ENCODE measurements around the gene PIR.

DNA sequence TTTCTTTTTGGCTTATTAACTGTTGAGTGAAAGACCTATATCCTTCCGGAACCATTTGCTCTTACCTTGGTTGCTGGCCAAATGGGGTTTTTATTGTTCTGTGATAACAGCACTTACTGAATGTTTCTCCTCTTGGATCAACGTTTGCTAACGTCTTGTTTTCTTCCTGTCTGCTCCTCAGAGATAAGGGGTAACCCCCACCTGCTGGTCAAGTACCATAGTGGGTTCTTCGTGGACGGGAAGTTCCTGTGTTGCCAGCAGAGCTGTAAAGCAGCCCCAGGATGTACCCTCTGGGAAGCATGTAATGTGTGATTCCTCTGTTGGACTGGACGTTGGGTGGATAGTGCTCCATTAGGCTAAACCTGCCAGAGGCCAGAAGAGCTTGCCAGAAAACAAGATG is 22.8 kb upstream of the PIR start:
- TF ChIP-seq ETV5 (CRISPR knock-in tag; IDR thresholded peaks at IDR 0.05; ENCODE audit: low read depth) (peak; percentile 93), EZH2 (IDR thresholded peaks at IDR 0.05; ENCODE audit: borderline replicate concordance, low read depth, low read length) (no peak), ZNF398 (CRISPR knock-in tag; IDR thresholded peaks at IDR 0.05) (no peak), CREB1 (IDR thresholded peaks at IDR 0.05) (0 out of 2 replicates have a peak, but pooled peaks have one; percentile 36), CREB1 (CRISPR knock-in tag; IDR thresholded peaks at IDR 0.05) (no peak), ZNF124 (CRISPR knock-in tag; IDR thresholded peaks at IDR 0.05) (no peak), BRD4 (IDR thresholded peaks at IDR 0.05) (no peak), RFX5 (IDR thresholded peaks at IDR 0.05; ENCODE audit: low read depth, low read length) (no peak), ZSCAN29 (IDR thresholded peaks at IDR 0.05) (no peak), JUND (IDR thresholded peaks at IDR 0.05; ENCODE audit: borderline replicate concordance, low read depth, low read length) (peak; percentile 63), JUND (tag; IDR thresholded peaks at IDR 0.05; ENCODE audit: borderline replicate concordance, low read depth, low read length) (peak; percentile 38; the same call in 1 of the 3 replicates), ZNF408 (CRISPR knock-in tag; IDR thresholded peaks at IDR 0.05; ENCODE audit: low read depth) (no peak), CHD1 (IDR thresholded peaks at IDR 0.05; ENCODE audit: low read length) (no peak), STAT5A (IDR thresholded peaks at IDR 0.05; ENCODE audit: borderline replicate concordance, low read length) (peak; percentile 76)
- TF ChIP-seq, protein P1, sequence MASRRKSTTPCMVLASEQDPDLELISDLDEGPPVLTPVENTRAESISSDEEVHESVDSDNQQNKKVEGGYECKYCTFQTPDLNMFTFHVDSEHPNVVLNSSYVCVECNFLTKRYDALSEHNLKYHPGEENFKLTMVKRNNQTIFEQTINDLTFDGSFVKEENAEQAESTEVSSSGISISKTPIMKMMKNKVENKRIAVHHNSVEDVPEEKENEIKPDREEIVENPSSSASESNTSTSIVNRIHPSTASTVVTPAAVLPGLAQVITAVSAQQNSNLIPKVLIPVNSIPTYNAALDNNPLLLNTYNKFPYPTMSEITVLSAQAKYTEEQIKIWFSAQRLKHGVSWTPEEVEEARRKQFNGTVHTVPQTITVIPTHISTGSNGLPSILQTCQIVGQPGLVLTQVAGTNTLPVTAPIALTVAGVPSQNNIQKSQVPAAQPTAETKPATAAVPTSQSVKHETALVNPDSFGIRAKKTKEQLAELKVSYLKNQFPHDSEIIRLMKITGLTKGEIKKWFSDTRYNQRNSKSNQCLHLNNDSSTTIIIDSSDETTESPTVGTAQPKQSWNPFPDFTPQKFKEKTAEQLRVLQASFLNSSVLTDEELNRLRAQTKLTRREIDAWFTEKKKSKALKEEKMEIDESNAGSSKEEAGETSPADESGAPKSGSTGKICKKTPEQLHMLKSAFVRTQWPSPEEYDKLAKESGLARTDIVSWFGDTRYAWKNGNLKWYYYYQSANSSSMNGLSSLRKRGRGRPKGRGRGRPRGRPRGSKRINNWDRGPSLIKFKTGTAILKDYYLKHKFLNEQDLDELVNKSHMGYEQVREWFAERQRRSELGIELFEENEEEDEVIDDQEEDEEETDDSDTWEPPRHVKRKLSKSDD (conservative IDR thresholded peaks at IDR 0.05; ENCODE audit: low read length), result no peak
